GM23338 (cell line): ENCODE measurements around the gene UBQLNL. TPM values are rescaled to one million over a fixed set of nuclear protein-coding genes. Genes with fewer than 3 reads are reported as not detected.

Source experiments
- ATAC-seq: fragments of 200-7000 bp; cut with Tn5 transposase; 3 replicates; pipeline ENCODE4 v1.9.1; 2020
- DNase-seq: peaks from one replicate; pipeline ENCODE4 v3.0.0-alpha.2; 2015; ENCODE audit warnings: low spot score
- H2AFZ ChIP-seq: fragments of 200-600 bp; sonication (generic); 2 replicates; pipeline ENCODE4 v1.8.0; 2016; ENCODE audit warnings: antibody characterized with exemption, mild to moderate bottlenecking, moderate library complexity
- H3F3A ChIP-seq: fragments of 200-600 bp; sonication (generic); replicated peaks from 2 replicates; pipeline ENCODE4 v1.8.0; 2017; ENCODE audit warnings: antibody characterized with exemption, mixed run types, low read depth
- H3K27ac ChIP-seq: fragments of 200-600 bp; sonication (generic); 2 replicates; pipeline ENCODE4 v1.6.1; 2016; ENCODE audit warnings: low read depth
- H3K27me3 ChIP-seq: fragments of 200-600 bp; sonication (generic); 2 replicates; pipeline ENCODE4 v1.8.0; 2016; ENCODE audit warnings: mild to moderate bottlenecking, mixed run types, moderate library complexity; ENCODE audit not compliant: insufficient read depth
- H3K36me3 ChIP-seq: fragments of 200-600 bp; sonication (generic); 2 replicates; pipeline ENCODE4 v1.8.0; 2016; ENCODE audit warnings: mild to moderate bottlenecking; ENCODE audit not compliant: insufficient read depth
- H3K4me1 ChIP-seq: fragments of 200-600 bp; sonication (generic); 2 replicates; pipeline ENCODE4 v1.8.0; 2016; ENCODE audit warnings: mild to moderate bottlenecking, moderate library complexity; ENCODE audit not compliant: insufficient read depth
- H3K4me2 ChIP-seq: fragments of 200-600 bp; sonication (generic); 2 replicates; pipeline ENCODE4 v1.7.1; 2017; ENCODE audit warnings: mixed run types
- H3K4me3 ChIP-seq: fragments of 200-600 bp; sonication (generic); 2 replicates; pipeline ENCODE4 v1.6.1; 2016; ENCODE audit warnings: mixed run types
- H3K79me2 ChIP-seq: fragments of 200-600 bp; sonication (generic); replicated peaks from 2 replicates; pipeline ENCODE4 v1.8.0; 2017; ENCODE audit warnings: mild to moderate bottlenecking; ENCODE audit not compliant: insufficient read depth
- H3K9me2 ChIP-seq: fragments of 200-600 bp; sonication (generic); 2 replicates; pipeline ENCODE4 v1.8.0; 2017; ENCODE audit not compliant: insufficient read depth
- H4K20me1 ChIP-seq: fragments of 200-600 bp; sonication (generic); replicated peaks from 2 replicates; pipeline ENCODE4 v1.8.0; 2017; ENCODE audit warnings: mild to moderate bottlenecking; ENCODE audit not compliant: insufficient read depth
- H3K27ac Mint-ChIP-seq: 2 replicates; pipeline ENCODE4 v1.8.0; 2020; ENCODE audit warnings: inconsistent platforms, mild to moderate bottlenecking, moderate library complexity, mixed read lengths
- H3K27me3 Mint-ChIP-seq: 3 replicates; pipeline ENCODE4 v1.8.0; 2022; ENCODE audit warnings: low read depth, mild to moderate bottlenecking, moderate library complexity, mixed read lengths, inconsistent platforms; ENCODE audit not compliant: insufficient read depth, poor library complexity
- H3K36me3 Mint-ChIP-seq: 3 replicates; pipeline ENCODE4 v1.8.0; 2021; ENCODE audit warnings: low read depth, mild to moderate bottlenecking, inconsistent platforms, moderate library complexity, mixed read lengths
- H3K4me1 Mint-ChIP-seq: 3 replicates; pipeline ENCODE4 v1.8.0; 2020; ENCODE audit warnings: mild to moderate bottlenecking, inconsistent platforms, mixed read lengths
- H3K4me3 Mint-ChIP-seq: 3 replicates; pipeline ENCODE4 v1.8.0; 2021; ENCODE audit warnings: moderate library complexity, mild to moderate bottlenecking, inconsistent platforms, mixed read lengths
- H3K9me3 Mint-ChIP-seq: 3 replicates; pipeline ENCODE4 v1.8.0; 2020; ENCODE audit warnings: moderate library complexity, mild to moderate bottlenecking, inconsistent platforms, mixed read lengths
- CREB1 ChIP-seq: fragments of 250-450 bp; sonication (Bioruptor Pico); IDR thresholded peaks from 2 replicates; pipeline ENCODE4 v1.5.0; 2020; ENCODE audit warnings: low read depth, mild to moderate bottlenecking, moderate library complexity
- CTCF ChIP-seq, 2 experiments: fragments of 200-600 bp in 1 of 2; sonication (generic) in 1 of 2; conservative IDR thresholded peaks; 2 replicates each; pipeline versions ENCODE4 v1.5.1 to v1.6.1; 2016 to 2017; ENCODE audit warnings: antibody characterized with exemption in 2 of 2, low read depth in 2 of 2, mild to moderate bottlenecking in 2 of 2, moderate library complexity in 1 of 2
- EZH2 ChIP-seq: fragments of 200-600 bp; sonication (generic); IDR thresholded peaks from one replicate; pipeline ENCODE4 v1.8.0; 2017; ENCODE audit warnings: antibody characterized with exemption, mild to moderate bottlenecking, low read depth; ENCODE audit not compliant: unreplicated experiment
- JUNB ChIP-seq: IDR thresholded peaks from one replicate; pipeline ENCODE4 v1.6.1; 2016; ENCODE audit warnings: antibody characterized with exemption; ENCODE audit not compliant: unreplicated experiment
- ZNF114 ChIP-seq: fragments of 250-450 bp; sonication (Bioruptor Pico); IDR thresholded peaks from 2 replicates; pipeline ENCODE4 v1.5.0; 2020; ENCODE audit warnings: mild to moderate bottlenecking, moderate library complexity
- ZNF331 ChIP-seq: fragments of 250-450 bp; sonication (Bioruptor Pico); IDR thresholded peaks from 2 replicates; pipeline ENCODE4 v1.5.0; 2020; ENCODE audit warnings: low read depth, mild to moderate bottlenecking, moderate library complexity
- ZNF462 ChIP-seq: fragments of 250-450 bp; sonication (Bioruptor Pico); IDR thresholded peaks from 2 replicates; pipeline ENCODE4 v1.5.0; 2020; ENCODE audit warnings: mild to moderate bottlenecking, moderate library complexity
- polyA plus RNA-seq: library from polyadenylated mRNA; unstranded; fragments of >200 nt; fragmentation: Nextera tagmentation; extraction: Ambion mirVana; gene quantifications from 2 replicates; pipeline ENCODE4 v1.2.1, GENCODE V29; 2016
- total RNA-seq: library from RNA; depleted of rRNA; stranded (reverse); fragments of >200 nt; shearing (Covaris generic); gene quantifications from 2 replicates; pipeline ENCODE4 v1.2.3, GENCODE V29; 2014

Gene UBQLNL
- total and polyA plus RNA-seq, 2 experiments from 2014 or later = 0.52 TPM; not detected in 1

- Mint-ChIP-seq H3K9me3 (no peaks in the 10 kb centered on the region), H3K27ac (no peak overlapping the region), H3K36me3 (no peaks in the 10 kb centered on the region), H3K4me1 (no peaks in the 10 kb centered on the region), H3K27me3 (peaks cover 1% of the 10 kb centered on the region), H3K4me3 (no peak overlapping the region)
- TF ChIP-seq CREB1 (CRISPR knock-in tag) (no peak), ZNF331 (no peak), CTCF (conservative IDR thresholded peaks at IDR 0.05; ENCODE audit: low read depth in 2 of 2) (no peak), JUNB (no peak)
- Histone ChIP-seq H3K4me2 (no peak overlapping the region), H4K20me1 (no peaks in the 10 kb centered on the region), H3K27ac (no peak overlapping the region), H2AFZ (peak overlapping the region; percentile 69), H3K4me3 (no peak overlapping the region), H3K79me2 (no peaks in the 10 kb centered on the region), H3K27me3 (no peaks in the 10 kb centered on the region), H3K36me3 (no peaks in the 10 kb centered on the region), H3K4me1 (no peaks in the 10 kb centered on the region), H3K9me2 (peaks cover 3% of the 10 kb centered on the region; the same call in 1 of the 2 replicates), H3F3A (no peaks in the 10 kb centered on the region)
- ATAC-seq = no peak
- no peak for DNase-seq
Measured at GRCh38 chr11:5486003-5486402, 30.5 kb downstream of the UBQLNL start.

- peaks cover 2% of the 10 kb centered on the region for H3K27me3 Mint-ChIP-seq
- Histone ChIP-seq H4K20me1 (no peaks in the 10 kb centered on the region), H3K4me3 (no peak overlapping the region), H3K27me3 (no peaks in the 10 kb centered on the region), H3K36me3 (no peaks in the 10 kb centered on the region), H3K4me1 (no peaks in the 10 kb centered on the region), H3K4me2 (no peak overlapping the region), H2AFZ (no peak overlapping the region), H3F3A (no peaks in the 10 kb centered on the region), H3K79me2 (no peaks in the 10 kb centered on the region), H3K9me2 (no peaks in the 10 kb centered on the region), H3K27ac (no peak overlapping the region)
- H3K4me3 Mint-ChIP-seq = no peak overlapping the region
- ATAC-seq (peak; percentile 89), DNase-seq (peak; percentile 81)
- peaks cover 9% of the 10 kb centered on the region for H3K9me3 Mint-ChIP-seq
- no peak overlapping the region for H3K27ac Mint-ChIP-seq
- TF ChIP-seq JUNB (no peak), EZH2 (no peak), ZNF462 (CRISPR knock-in tag) (no peak), CREB1 (CRISPR knock-in tag) (no peak), ZNF331 (no peak), CTCF (conservative IDR thresholded peaks at IDR 0.05; ENCODE audit: low read depth in 2 of 2) (peak; percentile 87 to 95), ZNF114 (CRISPR knock-in tag) (no peak)
- H3K36me3 Mint-ChIP-seq = peaks cover 3% of the 10 kb centered on the region; the same call in 2 of the 3 replicates
- H3K4me1 Mint-ChIP-seq = no peaks in the 10 kb centered on the region
Measured at GRCh38 chr11:5476186-5476819, 40.2 kb downstream of the UBQLNL start.
